CD14-positive monocyte (primary cell): ENCODE measurements around the gene ARID1B. TPM values are rescaled to one million over a fixed set of nuclear protein-coding genes. Genes with fewer than 3 reads are reported as not detected.

ENCODE experiments used
- DNase-seq, 3 donors: peaks; one replicate each; pipeline ENCODE4 v3.0.0-alpha.2; 2011 to 2022
- H2AFZ ChIP-seq: 2 replicates; pipeline ENCODE4 v1.6.0; 2012; ENCODE audit warnings: mild to moderate bottlenecking, low read depth, low read length, inconsistent platforms; ENCODE audit not compliant: insufficient read depth, poor library complexity, severe bottlenecking
- H3K27ac ChIP-seq, 2 donors: 1 replicate in 1 of 2; 2 replicates in 1 of 2; pipeline ENCODE4 v1.5.1; 2012 to 2013; ENCODE audit warnings: low read length in 2 of 2, control low read depth in 1 of 2, inconsistent platforms in 1 of 2, low read depth in 1 of 2, mild to moderate bottlenecking in 1 of 2
- H3K27me3 ChIP-seq, 2 donors: one replicate each; pipeline versions ENCODE4 v1.6.0 to v1.6.1; 2011 to 2013; ENCODE audit warnings: low read length in 2 of 2; ENCODE audit not compliant: control insufficient read depth in 2 of 2, insufficient read depth in 2 of 2
- H3K36me3 ChIP-seq, 2 donors: replicated peaks in 1 of 2; 1 replicate in 1 of 2; 2 replicates in 1 of 2; pipeline versions ENCODE4 v1.5.1 to v1.6.1; 2012 to 2013; ENCODE audit warnings: low read length in 2 of 2, control low read depth in 1 of 2, inconsistent platforms in 1 of 2, mild to moderate bottlenecking in 1 of 2; ENCODE audit not compliant: insufficient read depth in 2 of 2, control insufficient read depth in 1 of 2
- H3K4me1 ChIP-seq, 2 donors: 1 replicate in 1 of 2; 2 replicates in 1 of 2; pipeline versions ENCODE4 v1.5.1 to v1.6.1; 2012 to 2013; ENCODE audit warnings: low read length in 2 of 2, control low read depth in 1 of 2, inconsistent platforms in 1 of 2, mild to moderate bottlenecking in 1 of 2, moderate library complexity in 1 of 2; ENCODE audit not compliant: insufficient read depth in 2 of 2, control insufficient read depth in 1 of 2
- H3K4me2 ChIP-seq: replicated peaks from 2 replicates; pipeline ENCODE3; 2012; ENCODE audit warnings: low read length, moderate library complexity, mild to moderate bottlenecking; ENCODE audit not compliant: poor library complexity, severe bottlenecking; ENCODE audit errors: extremely low read depth
- H3K4me3 ChIP-seq, 3 experiments: fragments of 200-600 bp in 1 of 3; sonication (generic) in 1 of 3; replicated peaks in 1 of 3; 1 replicate in 2 of 3; 2 replicates in 1 of 3; pipeline ENCODE4 v1.5.1; 2011 to 2013; ENCODE audit warnings: low read length in 3 of 3, mild to moderate bottlenecking in 3 of 3, control low read depth in 2 of 3, low read depth in 2 of 3, inconsistent platforms in 1 of 3, moderate library complexity in 1 of 3
- H3K79me2 ChIP-seq: 2 replicates; pipeline ENCODE4 v1.6.0; 2012; ENCODE audit warnings: mild to moderate bottlenecking, control low read depth, inconsistent platforms, low read length, moderate library complexity; ENCODE audit not compliant: insufficient read depth
- H3K9ac ChIP-seq: 2 replicates; pipeline ENCODE4 v1.6.0; 2017; ENCODE audit warnings: low read length, mild to moderate bottlenecking; ENCODE audit not compliant: insufficient read depth, poor library complexity, severe bottlenecking
- H3K9me3 ChIP-seq, 2 donors: replicated peaks in 1 of 2; 1 replicate in 1 of 2; 2 replicates in 1 of 2; pipeline versions ENCODE4 v1.5.1 to v1.6.1; 2012 to 2013; ENCODE audit warnings: low read length in 2 of 2, control low read depth in 1 of 2; ENCODE audit not compliant: control insufficient read depth in 1 of 2, insufficient read depth in 1 of 2
- H4K20me1 ChIP-seq: 2 replicates; pipeline ENCODE4 v1.6.0; 2012; ENCODE audit warnings: mild to moderate bottlenecking, low read length, control low read depth, moderate library complexity; ENCODE audit not compliant: insufficient read depth
- H3K27ac Mint-ChIP-seq, 7 donors: one replicate each; pipeline ENCODE4 v1.8.0; 2020; ENCODE audit warnings: mild to moderate bottlenecking in 7 of 7, mixed read lengths in 7 of 7, moderate library complexity in 6 of 7, inconsistent platforms in 2 of 7
- H3K27me3 Mint-ChIP-seq, 3 donors: one replicate each; pipeline ENCODE4 v1.8.0; 2021 to 2022; ENCODE audit warnings: low read depth in 3 of 3, mild to moderate bottlenecking in 3 of 3, mixed read lengths in 3 of 3, moderate library complexity in 3 of 3, inconsistent platforms in 1 of 3
- H3K36me3 Mint-ChIP-seq, 2 donors: one replicate each; pipeline ENCODE4 v1.8.0; 2020; ENCODE audit warnings: mixed read lengths in 2 of 2, inconsistent platforms in 1 of 2, mild to moderate bottlenecking in 1 of 2
- H3K4me1 Mint-ChIP-seq: one replicate; pipeline ENCODE4 v1.8.0; 2020; ENCODE audit warnings: mild to moderate bottlenecking, mixed read lengths
- H3K4me3 Mint-ChIP-seq, 2 donors: one replicate each; pipeline ENCODE4 v1.8.0; 2020; ENCODE audit warnings: mild to moderate bottlenecking in 2 of 2, mixed read lengths in 2 of 2, moderate library complexity in 1 of 2
- H3K9me3 Mint-ChIP-seq, 7 donors: one replicate each; pipeline ENCODE4 v1.8.0; 2020 to 2022; ENCODE audit warnings: mixed read lengths in 7 of 7, mild to moderate bottlenecking in 6 of 7, moderate library complexity in 6 of 7, inconsistent platforms in 2 of 7
- CTCF ChIP-seq: fragments of 200-600 bp; IDR thresholded peaks from one replicate; pipeline ENCODE4 v1.8.0; 2022; ENCODE audit warnings: antibody characterized with exemption, mild to moderate bottlenecking
- WGBS: methylation state at CpG from one replicate; pipeline ENCODE4 v1.1.5; 2013; ENCODE audit warnings: missing lambda C conversion rate; ENCODE audit not compliant: insufficient coverage; 5-methylcytosine and 5-hydroxymethylcytosine counted together
- intact Hi-C, 2 donors: fragments of 100-400 bp; cut with micrococcal nuclease; formaldehyde crosslinking; loops; one replicate each; pipeline versions ENCODE4 v1.15.0 to v1.15.1; 2023
- polyA plus RNA-seq, 3 donors: library from polyadenylated mRNA; depleted of rRNA in 1 of 3; unstranded in 2 of 3; stranded (reverse) in 1 of 3; fragments of 300-500 nt in 2 of 3; fragments of >200 nt in 1 of 3; fragmentation: Illumina TruSeq in 2 of 3; gene quantifications; 1 replicate in 2 of 3; 2 replicates in 1 of 3; pipeline ENCODE4 v1.2.3, GENCODE V29; 2012 to 2021

The ARID1B gene
- polyA plus RNA-seq, 3 donors, result 3.2 to 22.1 (median 3.8) TPM

GRCh38 chr6:157134402-157135047, 357.3 kb downstream of the ARID1B start:
- Mint-ChIP-seq H3K27me3 (no peaks in the 10 kb centered on the region), H3K4me3 (no peak overlapping the region), H3K4me1 (peaks cover 4% of the 10 kb centered on the region), H3K9me3 (no peaks in the 10 kb centered on the region), H3K27ac (no peak overlapping the region), H3K36me3 (peaks cover 44 to 57% of the 10 kb centered on the region in 2 donors)
- no peak for DNase-seq
- Histone ChIP-seq H4K20me1 (no peaks in the 10 kb centered on the region), H3K9ac (no peak overlapping the region), H3K4me2 (no peak overlapping the region), H3K9me3 (no peaks in the 10 kb centered on the region), H3K4me1 (peaks cover 2 to 4% of the 10 kb centered on the region in 2 donors), H3K36me3 (peaks cover 36 to 83% of the 10 kb centered on the region in 2 donors), H2AFZ (no peak overlapping the region), H3K27me3 (no peaks in the 10 kb centered on the region), H3K27ac (no peak overlapping the region), H3K79me2 (no peaks in the 10 kb centered on the region), H3K4me3 (no peak overlapping the region)
- intact Hi-C loops, result no loop called here
- WGBS, result 100% methylated on average over 3 of the region's 7 CpGs
- no peak for TF ChIP-seq CTCF

GRCh38 chr6:157135691-157136090, 358.5 kb downstream of the ARID1B start:
- TF ChIP-seq CTCF, result no peak
- Mint-ChIP-seq H3K9me3 (no peaks in the 10 kb centered on the region), H3K27ac (peak overlapping the region in 1 of 7 donors; percentile 26), H3K27me3 (no peaks in the 10 kb centered on the region), H3K36me3 (peaks cover 46 to 60% of the 10 kb centered on the region in 2 donors), H3K4me3 (no peak overlapping the region), H3K4me1 (no peaks in the 10 kb centered on the region)
- no peak for DNase-seq
- no peaks in the 10 kb centered on the region for H3K4me1 ChIP-seq
- H3K27ac ChIP-seq, result no peak overlapping the region
- H3K36me3 ChIP-seq, result peaks cover 41 to 91% of the 10 kb centered on the region in 2 donors
- no peak overlapping the region for H3K4me3 ChIP-seq
- no peaks in the 10 kb centered on the region for H4K20me1 ChIP-seq
- no peaks in the 10 kb centered on the region for H3K79me2 ChIP-seq
- WGBS, result no CpG with 5 or more reads among the region's 1 CpG
- H3K4me2 ChIP-seq, result no peak overlapping the region
- intact Hi-C loops, result no loop called here
- H2AFZ ChIP-seq, result no peak overlapping the region
- H3K9ac ChIP-seq, result no peak overlapping the region
- H3K27me3 ChIP-seq, result no peaks in the 10 kb centered on the region
- H3K9me3 ChIP-seq, result no peaks in the 10 kb centered on the region
